AG10803 (cell line): Measurements from ENCODE around the gene CBX3.
A peak's percentile ranks its signal among the peaks of the same experiment; 100 is the strongest.
"Not testable (repeated sequence)": the region's sequence is repeated elsewhere in the genome, so short reads cannot be mapped to it uniquely, and the experiment has no call there.

ENCODE experiments used
- DNase-seq: peaks from one replicate; pipeline ENCODE4 v3.0.0; 2010; ENCODE audit warnings: low read depth
- H3K4me3 ChIP-seq: 2 replicates; pipeline ENCODE4 v1.5.1; 2011; ENCODE audit warnings: mild to moderate bottlenecking, low read length, control low read depth
- CTCF ChIP-seq: conservative IDR thresholded peaks from 2 replicates; pipeline ENCODE4 v1.5.1; 2011; ENCODE audit warnings: mild to moderate bottlenecking, low read length, control low read depth, inconsistent platforms

Gene CBX3

GRCh38 chr7:26191974-26192479, 9.5 kb upstream of the CBX3 start:
- DNase-seq, result no peak
- no peak for TF ChIP-seq CTCF

GRCh38 chr7:26192485-26193087, 9.0 kb upstream of the CBX3 start:
- no peak for DNase-seq
- H3K4me3 ChIP-seq, result no peak overlapping the region
- TF ChIP-seq CTCF, result no peak

More at GRCh38 chr7:26191974-26192479, 9.5 kb upstream of the CBX3 start:
- no peak overlapping the region for H3K4me3 ChIP-seq

DNA sequence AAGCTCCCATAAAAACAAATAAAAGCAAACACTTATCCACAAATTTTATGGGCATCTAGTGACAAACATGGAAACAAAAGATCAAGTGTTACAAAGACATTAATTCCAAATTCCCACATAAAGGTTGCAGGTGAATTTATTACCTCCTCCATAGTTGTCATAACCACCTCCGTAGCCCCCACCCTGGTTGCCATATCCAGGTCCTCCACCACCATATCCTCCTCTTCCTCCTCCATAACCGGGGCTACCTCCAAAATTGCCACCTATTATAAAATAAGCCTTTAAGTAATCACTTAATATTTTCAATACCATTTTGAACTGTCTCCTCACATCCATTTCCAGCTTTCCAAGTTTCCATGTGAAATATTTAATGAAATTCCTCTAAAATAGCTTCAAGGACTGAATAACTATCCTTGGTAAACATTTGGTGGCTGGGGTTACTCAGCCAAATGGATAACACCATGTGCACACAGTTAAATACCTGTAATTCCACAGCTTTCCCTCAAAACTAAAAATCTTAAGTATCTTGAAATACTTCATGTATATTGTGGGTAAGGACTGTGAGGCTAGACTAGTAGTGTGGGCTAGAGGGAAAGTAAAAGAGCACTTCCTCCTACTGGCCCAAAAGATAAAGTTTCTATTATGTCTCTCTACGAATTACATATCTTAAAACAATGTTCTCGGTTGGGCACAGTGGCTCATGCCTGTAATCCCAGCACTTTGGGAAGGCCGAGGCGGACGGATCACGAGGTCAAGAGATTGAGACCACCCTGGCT, 7.9 kb upstream of the CBX3 start:
- no peak overlapping the region for H3K4me3 ChIP-seq
- no peak for TF ChIP-seq CTCF
- peak; percentile 38 for DNase-seq

- not testable (repeated sequence) for H3K4me3 ChIP-seq, DNase-seq
Observed at GRCh38 chr7:26194764-26195163, 6.8 kb upstream of the CBX3 start.

DNA sequence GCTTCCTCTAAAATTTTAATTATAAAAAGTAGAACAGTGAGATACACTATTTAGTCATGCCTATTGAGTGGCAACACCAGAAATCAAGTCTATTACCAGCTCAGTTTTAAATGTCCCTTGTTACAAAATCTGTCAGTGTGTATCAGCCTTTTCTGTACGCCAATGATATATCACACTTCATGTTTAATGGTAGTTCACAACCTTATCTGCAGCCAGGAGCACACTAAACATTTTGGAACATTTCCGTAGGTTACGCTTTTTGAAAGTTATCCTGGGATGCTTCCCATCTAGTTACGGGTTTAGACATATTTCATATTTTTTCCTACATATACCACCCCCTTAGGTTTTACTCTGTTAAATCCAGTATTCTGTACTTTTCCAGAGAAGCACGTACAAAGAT, 6.4 kb upstream of the CBX3 start:
- no peak for TF ChIP-seq CTCF
- H3K4me3 ChIP-seq, result no peak overlapping the region
- DNase-seq, result no peak

DNA sequence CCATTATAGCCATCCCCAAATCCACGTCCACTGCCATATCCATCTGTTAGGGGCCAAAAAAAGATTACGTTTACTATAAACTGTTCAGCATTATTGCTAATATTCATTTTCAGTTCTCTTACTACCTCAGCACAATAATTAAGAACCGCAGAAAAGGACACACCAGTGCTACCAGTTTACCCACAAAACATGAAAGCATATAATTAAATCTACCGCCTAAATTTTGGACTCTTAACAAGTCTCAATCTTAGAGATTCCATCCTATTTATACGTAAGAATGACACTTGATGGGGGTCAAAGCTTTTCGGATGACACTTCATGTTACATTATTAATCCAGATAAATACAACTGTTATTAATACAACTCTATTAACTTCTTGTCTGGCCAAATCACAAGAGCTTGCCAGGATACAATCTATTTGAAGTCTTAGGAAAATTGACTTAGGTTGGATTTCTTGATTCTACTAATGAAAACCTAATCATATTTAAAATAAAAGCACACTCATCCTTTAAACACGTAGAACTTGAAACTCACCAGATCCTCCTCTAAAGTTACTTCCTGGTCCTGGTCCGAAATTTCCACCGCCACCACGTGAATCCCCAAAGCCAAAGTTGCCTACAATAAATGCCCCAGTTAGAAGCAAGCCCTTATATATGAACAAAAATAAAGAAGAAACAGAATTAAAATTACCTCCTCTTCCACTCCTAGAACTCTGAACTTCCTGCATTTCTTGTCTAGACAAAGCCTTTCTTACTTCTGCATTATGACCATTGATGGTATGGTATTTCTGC, 5.5 kb upstream of the CBX3 start:
- TF ChIP-seq CTCF, result no peak
- no peak for DNase-seq
- H3K4me3 ChIP-seq, result no peak overlapping the region

DNA sequence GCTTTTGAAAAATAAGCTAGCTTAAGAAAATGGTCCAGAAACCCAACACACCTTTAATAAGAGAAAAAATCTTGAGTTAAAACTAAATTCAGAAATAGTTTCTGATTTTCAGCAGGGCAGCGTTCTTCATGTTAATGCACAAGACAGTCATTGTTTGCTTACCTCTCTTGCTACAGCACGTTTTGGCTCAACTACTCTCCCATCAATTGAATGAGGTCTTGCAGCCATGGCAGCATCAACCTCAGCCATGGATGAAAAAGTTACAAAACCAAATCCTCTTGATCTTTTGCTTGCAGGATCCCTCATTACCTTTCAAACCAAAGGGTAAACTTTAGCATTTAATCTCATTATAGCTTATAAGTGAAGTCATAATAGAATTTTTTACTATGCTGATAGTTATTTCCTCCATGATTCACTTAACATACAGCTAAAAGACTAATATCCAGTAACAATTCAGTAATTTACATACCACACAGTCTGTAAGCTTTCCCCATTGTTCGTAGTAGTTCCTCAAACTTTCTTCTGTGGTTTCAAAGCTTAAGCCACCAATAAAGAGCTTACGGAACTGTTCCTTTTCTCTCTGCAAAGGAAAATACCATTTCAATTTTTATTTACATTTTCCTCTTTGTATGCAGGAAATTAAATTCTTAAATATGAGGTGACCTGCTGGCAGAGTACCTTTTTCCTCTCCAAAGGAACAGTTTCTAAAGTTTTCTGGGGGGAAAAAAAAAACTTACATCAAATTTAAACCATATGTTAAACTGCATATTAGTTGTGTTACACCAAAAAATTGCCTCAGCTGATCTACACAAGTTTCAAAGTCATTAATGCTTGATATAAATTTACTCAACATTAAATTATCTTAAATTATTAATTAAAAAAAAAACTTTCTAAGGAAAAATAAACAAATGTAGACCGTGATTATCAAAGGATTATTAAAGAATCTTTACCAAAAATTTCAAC, 4.1 kb upstream of the CBX3 start:
- peak overlapping the region; percentile 95 for H3K4me3 ChIP-seq
- DNase-seq, result no peak
- TF ChIP-seq CTCF, result no peak
